ENCODE data around the gene CDK14.
"Not testable (repeated sequence)": the region's sequence is repeated elsewhere in the genome, so short reads cannot be mapped to it uniquely, and the experiment has no call there.

DNA sequence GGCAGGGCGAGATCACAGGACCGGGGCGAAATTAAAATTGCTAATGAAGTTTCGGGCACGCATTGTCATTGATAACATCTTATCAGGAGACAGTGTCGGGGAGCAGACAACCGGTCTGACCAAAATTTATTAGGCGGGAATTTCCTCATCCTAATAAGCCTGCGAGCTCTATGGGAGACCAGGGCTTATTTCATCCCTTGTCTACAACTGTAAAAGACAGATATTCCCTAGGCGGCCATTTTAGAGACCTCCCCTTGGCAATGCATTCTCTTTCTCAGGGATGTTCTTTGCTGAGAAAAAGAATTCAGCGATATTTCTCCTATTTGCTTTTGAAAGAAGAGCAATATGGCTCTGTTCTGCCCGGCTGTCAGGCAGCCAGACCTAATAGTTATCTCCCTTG is 198.1 kb downstream of the CDK14 start:
- TF ChIP-seq, protein P1, sequence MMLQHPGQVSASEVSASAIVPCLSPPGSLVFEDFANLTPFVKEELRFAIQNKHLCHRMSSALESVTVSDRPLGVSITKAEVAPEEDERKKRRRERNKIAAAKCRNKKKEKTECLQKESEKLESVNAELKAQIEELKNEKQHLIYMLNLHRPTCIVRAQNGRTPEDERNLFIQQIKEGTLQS (CRISPR knock-in tag; conservative IDR thresholded peaks at IDR 0.05): not testable (repeated sequence)
- TF ChIP-seq, protein P2, sequence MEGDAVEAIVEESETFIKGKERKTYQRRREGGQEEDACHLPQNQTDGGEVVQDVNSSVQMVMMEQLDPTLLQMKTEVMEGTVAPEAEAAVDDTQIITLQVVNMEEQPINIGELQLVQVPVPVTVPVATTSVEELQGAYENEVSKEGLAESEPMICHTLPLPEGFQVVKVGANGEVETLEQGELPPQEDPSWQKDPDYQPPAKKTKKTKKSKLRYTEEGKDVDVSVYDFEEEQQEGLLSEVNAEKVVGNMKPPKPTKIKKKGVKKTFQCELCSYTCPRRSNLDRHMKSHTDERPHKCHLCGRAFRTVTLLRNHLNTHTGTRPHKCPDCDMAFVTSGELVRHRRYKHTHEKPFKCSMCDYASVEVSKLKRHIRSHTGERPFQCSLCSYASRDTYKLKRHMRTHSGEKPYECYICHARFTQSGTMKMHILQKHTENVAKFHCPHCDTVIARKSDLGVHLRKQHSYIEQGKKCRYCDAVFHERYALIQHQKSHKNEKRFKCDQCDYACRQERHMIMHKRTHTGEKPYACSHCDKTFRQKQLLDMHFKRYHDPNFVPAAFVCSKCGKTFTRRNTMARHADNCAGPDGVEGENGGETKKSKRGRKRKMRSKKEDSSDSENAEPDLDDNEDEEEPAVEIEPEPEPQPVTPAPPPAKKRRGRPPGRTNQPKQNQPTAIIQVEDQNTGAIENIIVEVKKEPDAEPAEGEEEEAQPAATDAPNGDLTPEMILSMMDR (IDR thresholded peaks at IDR 0.05): not testable (repeated sequence)
- TF ChIP-seq NR2C2 (CRISPR knock-in tag; IDR thresholded peaks at IDR 0.05); SP1 (CRISPR knock-in tag; conservative IDR thresholded peaks at IDR 0.05): not testable (repeated sequence)
